ENCODE data around the gene LDLRAD3.

LDLRAD3 gene

DNA sequence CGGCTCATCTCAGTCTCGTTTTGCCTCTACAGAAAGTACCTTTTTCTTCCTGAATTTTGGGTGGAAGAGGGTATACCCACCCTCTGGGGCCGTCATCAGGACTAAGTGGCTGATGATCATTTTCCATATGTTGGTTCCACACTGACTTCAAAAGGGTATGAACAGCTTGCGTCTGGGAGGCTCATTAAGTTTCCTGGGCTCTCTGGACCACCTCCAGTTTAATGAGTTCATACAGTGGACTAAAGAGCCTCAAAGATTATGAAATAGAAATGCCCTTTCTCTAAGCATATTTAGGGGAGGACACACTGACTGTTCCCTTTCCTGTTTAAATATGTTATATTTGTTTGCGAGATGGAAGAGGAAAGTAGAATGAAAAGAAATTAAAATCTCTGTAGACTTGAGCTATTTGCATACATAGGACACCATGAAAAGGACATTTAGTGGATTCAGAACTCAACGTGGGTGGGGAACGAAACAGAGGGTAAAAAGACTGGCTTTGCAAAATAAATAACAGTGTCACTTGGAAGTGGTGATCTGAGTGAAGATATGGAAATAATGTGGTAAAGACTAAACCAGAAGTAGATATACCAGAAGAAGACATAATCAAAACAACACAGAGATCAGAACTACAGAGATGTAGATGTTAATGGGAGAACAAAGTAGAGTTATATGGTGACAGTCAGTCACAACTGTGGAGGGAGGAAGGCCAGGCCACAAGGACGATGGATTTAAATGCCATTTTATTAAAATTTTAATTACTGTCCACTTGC, 18.7 kb downstream of the LDLRAD3 start:
- no peak for DNase-seq (ENCODE audit: low read depth in 3 of 3)

DNA sequence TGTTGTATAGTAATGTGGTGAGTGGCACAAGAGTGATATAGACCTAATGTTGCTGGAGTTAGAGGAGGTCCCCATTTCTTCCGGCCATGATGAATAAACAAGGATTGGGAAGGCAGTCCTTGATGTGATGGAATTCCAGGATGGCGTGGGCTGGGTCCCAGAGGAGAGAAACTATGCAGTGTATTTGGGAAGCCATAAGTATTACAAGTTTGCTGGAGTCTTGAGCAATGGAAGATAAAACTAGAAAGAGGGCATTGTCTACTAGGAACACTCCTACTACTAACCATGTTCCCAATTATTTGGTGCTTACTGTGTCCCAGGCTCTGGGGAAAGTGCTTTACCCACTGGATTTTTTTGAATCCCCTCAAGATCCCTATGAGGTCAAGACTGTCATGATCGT, 20.0 kb downstream of the LDLRAD3 start:
- DNase-seq (ENCODE audit: low read depth in 3 of 3), result no peak

DNA sequence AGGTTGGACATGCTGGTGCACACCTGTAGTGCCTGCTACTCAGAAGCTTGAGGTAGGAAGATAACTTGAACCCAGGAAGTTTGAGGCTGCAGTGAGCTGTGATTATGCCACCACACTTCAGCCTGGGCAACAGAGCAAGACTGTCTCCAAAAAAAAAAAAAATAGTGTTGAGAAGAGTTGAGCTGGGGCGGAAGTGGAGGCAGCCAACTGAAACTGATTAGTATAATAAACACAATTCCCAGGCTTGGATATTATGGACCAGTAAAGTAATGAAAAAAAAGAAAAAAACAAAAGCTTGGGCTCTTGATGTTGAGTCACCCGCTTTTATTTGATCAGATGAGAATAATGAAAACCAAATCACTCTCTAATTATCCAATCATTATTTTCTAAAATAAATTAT, 21.0 kb downstream of the LDLRAD3 start:
- no peak for DNase-seq (ENCODE audit: low read depth in 3 of 3)

DNA sequence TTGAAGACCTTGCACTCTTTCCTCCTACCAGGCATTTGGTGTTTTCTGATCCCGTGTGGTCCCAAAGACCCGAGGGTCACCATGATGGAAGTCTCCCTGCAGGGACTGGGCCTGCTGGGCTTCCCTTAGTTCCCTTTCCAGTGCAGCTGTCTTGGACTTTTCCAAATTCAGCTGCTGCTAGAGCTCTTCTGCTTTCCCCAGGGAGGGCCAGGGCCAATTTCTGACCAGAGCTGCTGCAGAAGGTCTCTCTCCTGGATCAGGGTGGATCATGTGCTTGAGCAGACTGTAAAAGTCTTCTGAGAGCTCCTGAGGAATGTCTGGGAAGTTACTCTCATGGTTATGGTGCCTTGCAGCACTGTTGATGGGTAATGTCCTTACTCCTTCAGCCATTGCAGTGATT, 23.2 kb downstream of the LDLRAD3 start:
- DNase-seq (ENCODE audit: low read depth in 3 of 3), result no peak

DNA sequence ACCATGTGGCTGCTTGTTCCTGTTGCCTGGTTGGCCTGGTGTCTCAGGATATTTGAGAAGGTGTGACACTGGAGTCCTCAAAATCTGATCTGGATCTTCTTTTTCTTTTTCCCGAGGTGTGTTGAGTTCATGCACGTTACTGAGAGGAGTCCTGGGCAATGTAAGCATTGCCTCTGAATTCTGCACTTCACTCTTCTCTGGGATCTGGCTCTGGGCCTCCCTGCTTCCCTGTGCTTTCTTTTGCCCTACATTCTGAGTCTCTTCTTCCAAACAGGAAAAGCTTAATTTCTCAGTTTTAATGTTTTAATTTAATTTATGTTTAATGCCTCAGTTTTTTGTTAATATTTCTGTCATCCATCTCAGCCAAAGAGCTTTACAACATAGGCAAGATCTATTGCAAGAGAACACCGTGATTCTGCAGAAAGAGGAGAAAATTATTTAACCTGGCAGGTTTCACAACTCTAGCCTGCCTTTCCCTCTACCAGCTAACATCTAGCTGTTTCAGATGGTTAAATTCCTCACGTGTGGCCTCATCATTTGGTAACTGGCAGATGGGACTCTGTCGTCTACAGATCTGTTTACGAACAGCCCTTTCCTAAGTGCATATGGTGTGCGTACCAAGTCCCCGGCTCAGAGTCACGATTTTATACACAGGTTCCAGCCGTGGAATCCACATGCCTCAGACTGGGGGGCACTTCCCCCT, 24.7 kb downstream of the LDLRAD3 start:
- DNase-seq (ENCODE audit: low read depth in 3 of 3), result no peak

DNA sequence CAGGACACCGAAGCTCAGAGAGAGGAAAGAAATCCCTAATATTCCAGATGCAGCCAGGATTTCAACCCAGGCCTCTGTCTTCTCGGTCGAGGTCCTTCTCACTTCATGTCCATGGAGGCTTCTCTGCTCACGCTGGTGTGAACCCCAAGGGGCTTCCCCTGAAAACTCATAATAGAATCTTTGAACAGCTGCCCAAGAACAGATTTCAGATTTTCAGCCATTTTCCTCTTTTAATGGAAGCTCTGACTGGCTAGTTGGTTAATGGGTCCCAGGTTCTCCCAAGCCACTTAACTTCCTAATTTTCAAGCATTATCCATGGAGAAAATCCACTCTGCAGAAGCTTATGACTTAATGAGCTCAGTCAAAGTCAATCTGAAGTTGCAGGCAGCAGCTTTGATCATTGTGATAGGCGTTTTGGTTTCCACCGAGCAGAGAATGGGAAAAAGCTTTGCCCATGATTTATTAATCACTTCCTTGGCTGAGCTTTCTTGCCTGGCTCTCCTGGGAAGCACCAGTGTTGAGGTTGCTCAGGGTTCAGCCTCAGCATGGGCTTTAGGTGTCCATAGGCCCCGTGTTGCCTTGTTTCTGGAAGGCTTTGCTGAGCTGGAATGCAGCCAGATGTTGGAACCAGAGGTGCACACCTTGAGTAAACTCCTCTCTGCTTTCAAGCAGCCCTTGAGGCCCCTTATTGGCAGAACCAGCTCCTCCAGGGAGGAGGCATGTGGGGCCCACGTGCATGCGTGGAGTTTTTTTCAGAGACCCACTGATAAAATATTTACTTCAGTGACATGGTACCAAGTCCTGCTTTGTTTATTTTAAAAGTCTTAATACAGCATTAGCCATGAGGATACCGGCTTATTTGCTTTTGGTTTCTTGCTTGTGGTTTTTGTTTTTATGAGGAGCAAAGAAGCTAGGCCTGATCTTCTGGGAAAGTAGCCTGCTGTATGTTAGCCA, 25.5 kb downstream of the LDLRAD3 start:
- no peak for DNase-seq (ENCODE audit: low read depth in 3 of 3)

DNA sequence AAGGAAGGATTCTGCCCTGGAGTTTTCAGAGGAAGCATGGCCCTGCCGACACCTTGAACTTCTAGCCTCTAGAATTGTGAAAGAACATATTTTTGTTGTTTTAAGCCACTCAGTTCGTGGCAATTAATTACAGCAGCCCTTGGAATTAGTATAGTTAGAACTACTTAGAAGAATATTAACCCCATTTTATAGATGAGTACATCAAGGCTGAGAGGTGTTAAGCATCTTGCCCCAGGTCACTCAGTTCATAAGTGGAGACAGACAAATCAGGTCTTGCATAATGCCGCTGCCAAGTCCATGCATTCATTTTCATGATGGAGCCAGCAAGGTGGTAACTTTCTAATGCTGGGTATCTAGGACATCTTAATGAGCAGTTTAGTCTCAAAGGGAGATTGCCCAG, 26.6 kb downstream of the LDLRAD3 start:
- DNase-seq (ENCODE audit: low read depth in 3 of 3), result no peak

DNA sequence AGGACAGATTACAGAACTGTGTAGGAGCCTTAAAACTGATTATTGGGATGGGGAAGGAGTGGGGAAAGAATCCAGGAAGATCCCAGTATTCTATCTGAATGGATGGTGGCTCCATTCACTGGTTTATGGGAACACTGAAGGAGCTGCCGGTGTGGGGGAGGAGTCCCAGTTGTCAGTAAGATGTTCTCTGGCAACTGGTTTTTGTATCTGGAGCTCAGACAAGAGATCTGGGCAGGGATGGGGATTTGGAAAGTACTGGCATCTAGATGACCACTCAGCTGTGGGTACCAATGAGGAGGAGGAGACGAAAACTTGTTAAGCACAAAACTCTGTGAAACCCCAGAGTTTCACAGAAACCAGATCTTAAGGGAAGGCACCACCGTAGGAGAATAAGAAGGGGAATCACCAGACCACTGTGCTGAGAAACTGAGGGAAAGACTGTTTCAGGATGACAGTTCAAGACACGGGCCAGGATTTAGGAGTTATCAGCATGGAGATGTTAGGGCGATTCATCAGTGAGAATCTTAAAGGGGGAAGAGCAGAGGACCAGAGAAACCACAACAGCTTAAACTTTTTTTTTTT, 28.1 kb downstream of the LDLRAD3 start:
- no peak for DNase-seq (ENCODE audit: low read depth in 3 of 3)

DNA sequence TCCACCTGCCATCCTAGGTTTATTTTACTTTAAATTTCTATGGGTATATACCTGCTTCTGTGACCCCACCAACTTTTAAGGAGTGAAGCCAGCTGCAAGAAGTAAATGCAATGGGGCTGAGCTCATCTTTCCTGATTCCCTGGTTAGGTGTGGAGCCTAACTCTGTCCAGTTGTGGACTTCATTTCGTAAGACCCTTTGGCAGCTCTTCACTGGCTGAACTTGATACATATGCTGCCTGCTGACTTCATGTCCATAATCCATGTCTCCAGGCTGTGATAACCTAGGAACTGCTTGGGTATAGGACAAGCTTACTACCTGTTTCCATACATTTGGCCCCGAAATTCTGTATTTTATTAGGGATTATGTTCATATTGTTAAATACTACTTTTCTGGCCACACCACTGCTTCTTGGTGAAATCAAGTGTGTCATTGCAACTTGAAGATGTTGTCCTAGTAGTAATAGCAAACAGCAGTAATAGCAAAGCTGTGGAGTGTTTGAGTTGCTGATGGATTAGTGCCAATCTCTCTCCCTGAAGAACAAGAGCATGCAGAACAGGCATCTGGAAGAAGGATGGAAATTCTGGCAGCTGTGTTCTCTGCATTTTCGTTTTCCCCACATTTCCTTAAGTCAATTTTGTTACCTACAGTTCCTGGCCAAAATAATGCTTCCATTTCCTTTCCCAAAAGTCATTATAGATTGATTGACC, 31.2 kb downstream of the LDLRAD3 start:
- DNase-seq (ENCODE audit: low read depth in 3 of 3), result no peak

DNA sequence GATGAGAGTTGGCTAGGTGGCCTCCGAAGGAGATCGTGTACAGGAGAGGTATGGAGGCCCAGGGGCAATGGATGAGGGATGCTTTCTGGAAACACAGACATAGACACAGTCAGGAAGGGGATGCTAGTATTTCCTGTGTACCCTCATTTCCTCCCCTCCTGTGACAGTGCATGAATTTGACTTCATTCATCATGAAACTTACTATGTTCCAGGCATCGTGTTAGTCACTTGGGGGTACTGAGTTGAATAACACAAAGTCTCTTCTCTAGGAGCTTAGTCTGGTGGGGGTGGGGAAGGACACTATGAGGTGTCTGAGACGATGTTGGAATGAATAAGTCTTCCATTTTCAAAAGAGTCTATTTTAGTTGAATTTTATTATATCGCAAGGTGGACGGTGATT, 32.6 kb downstream of the LDLRAD3 start:
- DNase-seq (ENCODE audit: low read depth in 3 of 3), result no peak

DNA sequence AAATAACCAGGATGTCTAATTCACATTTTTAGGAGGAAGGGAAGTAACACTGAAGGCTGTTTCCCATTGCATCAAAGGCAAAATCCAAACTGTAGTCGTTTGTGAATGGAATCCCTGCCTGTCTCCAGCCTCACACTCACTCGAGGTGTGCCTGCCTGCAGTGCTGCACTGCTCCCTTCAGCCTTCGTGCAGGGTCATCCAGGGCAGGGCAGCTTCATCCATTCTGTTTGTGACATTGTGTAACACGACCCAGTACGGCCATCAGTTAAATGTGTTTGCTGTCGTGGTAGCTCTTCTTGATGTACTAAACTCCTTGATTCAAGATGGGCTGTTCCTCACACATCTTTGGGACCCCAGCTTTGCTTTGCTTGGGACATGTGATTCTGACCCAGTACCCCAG, 34.3 kb downstream of the LDLRAD3 start:
- DNase-seq (ENCODE audit: low read depth in 3 of 3), result no peak

DNA sequence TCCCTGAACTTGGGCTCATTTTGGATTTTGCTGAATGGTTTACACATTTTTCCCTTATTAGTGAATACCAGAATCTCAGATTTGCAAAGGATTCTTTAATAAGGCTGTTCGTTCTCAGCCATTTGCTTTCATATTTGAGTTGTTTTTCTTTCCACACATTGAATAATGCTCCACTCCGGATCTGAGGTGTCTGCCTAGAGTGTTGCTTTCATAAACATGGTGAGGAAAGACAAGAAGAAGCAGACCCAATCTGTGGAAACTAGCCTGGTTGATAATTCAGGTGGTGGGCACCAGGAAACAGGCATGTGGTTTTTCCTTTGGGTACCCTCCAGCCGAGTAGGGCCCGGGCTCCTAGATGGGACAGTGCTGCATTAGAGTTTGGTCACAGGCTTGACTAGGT, 35.0 kb downstream of the LDLRAD3 start:
- DNase-seq (ENCODE audit: low read depth in 3 of 3), result no peak

DNA sequence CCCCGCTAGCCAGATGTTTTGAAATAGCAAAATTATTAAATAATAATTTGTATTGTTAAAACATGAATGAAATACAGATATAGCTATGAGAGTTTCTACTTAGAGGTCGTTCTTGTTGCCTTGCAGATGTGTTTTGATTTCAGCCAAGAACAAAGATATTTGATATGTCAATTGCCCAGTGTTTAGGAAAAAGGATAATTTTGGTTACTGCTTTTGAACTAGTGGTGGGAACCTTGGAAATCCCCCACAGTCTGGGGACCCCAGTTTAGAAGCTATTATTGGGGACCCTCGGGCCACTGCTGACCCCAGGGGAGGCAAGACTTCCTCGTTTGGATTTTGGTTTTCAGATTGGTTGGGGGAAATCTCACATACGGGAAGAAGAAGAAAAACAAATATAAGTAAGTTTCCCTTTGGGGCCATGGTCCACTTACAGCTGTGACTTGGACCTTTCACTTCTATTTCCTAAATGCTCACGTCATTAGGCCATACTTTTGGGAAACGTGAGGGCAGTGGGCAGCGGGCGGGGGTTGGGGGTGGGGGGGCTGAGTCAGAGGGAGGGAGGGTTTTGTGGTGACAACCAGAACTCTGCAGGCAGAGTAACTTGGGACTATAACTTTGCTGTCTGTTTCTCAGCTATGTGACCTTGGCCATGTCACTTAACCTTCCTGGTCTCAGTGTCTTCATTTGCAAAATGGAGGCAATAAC, 37.0 kb downstream of the LDLRAD3 start:
- no peak for DNase-seq (ENCODE audit: low read depth in 3 of 3)

DNA sequence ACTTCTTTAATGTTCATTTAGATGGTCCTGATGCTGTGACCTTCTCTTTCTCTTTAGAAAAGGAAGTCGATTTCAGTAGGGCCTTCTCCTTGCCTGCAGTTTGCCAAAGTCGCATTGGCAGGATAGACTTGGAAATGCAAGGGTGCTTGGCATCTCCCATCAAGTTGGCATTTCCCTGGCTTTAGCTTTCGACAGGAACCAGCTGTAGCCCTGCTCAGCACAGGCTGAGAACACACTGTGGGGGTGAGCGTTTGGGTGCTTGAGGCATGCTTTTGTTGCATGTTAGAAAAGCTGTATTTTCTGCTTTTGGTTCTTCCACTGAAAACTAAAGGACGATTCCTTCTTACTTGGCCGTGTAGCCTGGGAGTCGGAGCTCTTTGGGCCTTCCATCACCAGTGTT, 37.7 kb downstream of the LDLRAD3 start:
- no peak for DNase-seq (ENCODE audit: low read depth in 3 of 3)

DNA sequence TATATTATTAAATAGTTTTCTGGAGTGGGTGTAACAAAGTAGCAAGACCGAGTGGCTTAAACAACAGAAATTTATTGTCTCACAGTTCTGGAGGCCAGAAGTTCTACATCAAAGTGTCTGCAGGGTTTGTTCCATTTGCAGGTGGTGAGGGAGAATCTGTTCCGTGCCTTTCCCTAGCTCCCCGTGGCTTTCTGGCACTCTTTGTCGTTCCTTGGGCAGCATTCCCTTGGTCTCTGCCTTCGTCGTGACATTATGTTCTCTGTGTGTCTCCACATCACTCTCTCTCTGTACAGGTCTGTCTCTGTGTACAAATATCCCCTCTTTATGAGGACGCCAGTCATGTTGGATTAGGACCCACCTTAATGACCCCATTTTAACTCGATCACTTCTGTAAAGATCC, 38.2 kb downstream of the LDLRAD3 start:
- DNase-seq (ENCODE audit: low read depth in 3 of 3), result no peak

DNA sequence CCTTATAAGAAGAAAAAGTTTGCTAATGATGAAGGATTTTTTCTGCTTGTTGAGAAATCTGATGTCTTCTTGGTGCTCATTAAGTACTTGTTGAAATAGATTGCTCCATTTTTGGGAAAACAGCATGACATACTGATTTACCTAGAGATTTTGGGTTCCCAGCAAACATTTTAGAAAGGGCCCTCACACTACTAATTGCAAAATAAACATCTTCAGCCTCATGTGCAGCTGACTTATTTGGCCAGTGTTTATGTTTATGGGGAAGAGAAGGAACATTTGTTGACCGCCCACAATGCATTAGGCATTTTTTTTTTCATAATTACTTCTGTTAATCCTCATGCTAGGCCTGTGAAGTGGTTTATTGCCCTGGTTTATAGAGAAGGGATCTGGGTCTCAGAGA, 40.1 kb downstream of the LDLRAD3 start:
- DNase-seq (ENCODE audit: low read depth in 3 of 3), result no peak

DNA sequence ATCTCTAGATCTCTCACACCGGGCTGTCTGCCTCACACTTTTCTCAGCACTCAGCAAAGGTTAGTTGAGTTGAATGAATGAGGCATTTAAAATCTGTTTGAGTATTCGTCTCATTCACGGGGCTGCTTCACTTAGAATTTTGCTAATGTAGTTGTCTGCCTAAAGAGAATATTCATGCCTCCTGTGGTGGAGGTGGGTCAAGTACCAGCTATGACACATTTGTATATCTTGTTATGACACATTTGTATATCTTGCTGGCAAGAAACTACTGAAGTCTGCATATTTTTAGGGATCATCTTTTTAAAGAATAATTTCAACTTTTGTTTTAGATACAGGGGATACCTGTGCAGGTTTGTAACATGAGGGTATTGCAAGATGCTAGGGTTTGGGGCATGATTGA, 43.1 kb downstream of the LDLRAD3 start:
- no peak for DNase-seq (ENCODE audit: low read depth in 3 of 3)

DNA sequence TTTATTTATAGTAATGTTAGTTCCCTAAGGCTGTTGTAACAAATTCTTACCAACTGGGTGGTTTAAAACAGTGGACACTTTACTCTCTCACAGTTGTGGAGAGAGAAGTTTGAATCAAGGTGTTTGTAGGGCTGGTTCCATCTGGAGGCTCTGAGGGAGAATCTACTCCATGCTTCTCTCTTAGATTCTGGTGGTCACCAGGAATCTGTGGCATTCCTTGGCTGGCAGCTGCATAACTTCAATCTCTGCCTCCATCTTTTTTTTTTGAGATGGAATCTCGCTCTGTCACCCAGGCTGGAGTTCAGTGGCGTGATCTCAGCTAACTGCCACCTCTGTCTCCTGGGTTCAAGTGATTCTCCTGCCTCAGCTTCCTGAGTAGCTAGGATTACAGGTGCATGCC, 46.3 kb downstream of the LDLRAD3 start:
- DNase-seq (ENCODE audit: low read depth in 3 of 3), result no peak

DNA sequence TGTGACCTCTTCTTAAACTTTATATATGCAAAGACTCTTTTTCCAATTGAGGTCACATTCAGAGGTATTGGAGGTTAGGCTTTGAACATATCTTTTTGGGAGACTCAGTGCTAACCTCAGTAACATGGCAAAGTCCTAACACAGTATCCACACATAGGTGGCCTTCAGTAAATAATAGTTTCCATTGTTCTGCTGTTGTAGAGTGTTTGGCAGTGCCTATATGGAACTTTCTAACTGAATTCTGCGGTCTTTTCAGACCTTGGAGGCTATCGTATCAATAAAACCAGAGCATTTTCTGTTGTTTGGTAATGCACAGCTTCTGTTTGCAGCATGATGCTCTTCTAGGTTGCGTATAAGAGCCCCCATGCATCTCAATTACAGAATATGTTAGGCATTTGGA, 47.0 kb downstream of the LDLRAD3 start:
- DNase-seq (ENCODE audit: low read depth in 3 of 3), result no peak

DNA sequence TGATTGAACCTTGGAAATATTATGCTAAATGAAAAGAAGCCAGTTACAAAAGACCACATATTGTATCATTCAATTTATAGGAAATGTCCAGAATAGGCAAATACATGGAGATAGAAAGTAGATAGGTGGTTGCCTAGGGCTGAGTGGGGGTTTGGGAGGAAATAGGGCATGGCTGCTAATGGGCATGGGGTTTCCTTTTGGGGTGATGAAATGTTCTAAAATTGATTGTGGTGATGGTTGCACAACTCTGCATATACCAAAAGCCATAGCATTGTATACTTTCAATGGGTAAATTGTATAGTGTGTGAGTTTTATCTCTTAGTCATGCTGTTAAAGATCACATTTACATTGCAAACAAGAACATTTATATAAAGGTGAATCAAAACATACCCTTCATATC, 48.7 kb downstream of the LDLRAD3 start:
- DNase-seq (ENCODE audit: low read depth in 3 of 3), result no peak

DNA sequence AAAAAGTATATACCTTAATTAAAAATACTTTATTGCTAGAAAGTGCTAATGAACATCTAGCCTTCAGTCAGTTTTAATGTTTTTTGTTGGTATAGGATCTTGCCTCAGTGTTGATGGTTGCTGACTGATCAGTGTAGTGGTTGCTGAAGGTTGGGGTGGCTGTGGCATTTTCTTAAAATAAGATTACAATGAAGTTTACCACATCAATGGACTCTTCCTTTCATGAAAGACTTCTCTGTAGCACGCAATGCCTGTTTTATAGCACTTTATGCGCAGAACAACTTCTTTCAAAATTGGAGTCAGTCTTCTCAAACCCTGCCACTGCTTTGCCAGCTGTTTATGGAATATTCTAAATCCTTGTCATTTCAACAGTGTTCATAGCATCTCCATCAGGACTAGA, 50.6 kb downstream of the LDLRAD3 start:
- no peak for DNase-seq (ENCODE audit: low read depth in 3 of 3)

All from stimulated activated CD4-positive, alpha-beta T cell treated with anti-CD3 and anti-CD28 coated beads, TNF-alpha, amount 100 ng/mL, for 48 hours (primary cell).